Measurements from ENCODE around the gene SGPP2. TPM values are rescaled to one million over a fixed set of nuclear protein-coding genes. Genes with fewer than 3 reads are reported as not detected.

SGPP2 gene
- total and polyA plus RNA-seq, 9 donors, result 0.22 to 18.5 (median 1.9) TPM; not detected in 1

DNA sequence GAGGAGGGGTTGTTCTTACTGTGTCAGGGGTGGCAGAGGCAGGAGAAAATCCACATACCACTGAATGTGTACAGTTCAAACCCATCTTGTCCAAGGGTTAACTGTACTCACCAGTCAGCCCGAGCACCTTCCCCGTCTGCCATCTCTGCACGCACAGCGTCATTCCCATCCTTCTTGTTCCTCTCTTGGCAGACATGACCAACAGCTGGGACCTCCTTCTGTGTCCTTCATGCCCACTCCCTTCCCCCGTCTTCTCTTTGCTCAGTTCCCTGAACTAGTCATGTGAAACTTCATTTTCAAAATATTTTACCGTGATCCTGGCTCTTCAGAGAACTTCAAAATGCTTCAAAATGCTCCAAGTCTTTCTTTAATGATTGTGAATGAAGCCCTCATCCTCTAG, 139.6 kb downstream of the SGPP2 start:
- no peak for TF ChIP-seq EP300 (IDR thresholded peaks at IDR 0.05)
- TF ChIP-seq, protein P1, sequence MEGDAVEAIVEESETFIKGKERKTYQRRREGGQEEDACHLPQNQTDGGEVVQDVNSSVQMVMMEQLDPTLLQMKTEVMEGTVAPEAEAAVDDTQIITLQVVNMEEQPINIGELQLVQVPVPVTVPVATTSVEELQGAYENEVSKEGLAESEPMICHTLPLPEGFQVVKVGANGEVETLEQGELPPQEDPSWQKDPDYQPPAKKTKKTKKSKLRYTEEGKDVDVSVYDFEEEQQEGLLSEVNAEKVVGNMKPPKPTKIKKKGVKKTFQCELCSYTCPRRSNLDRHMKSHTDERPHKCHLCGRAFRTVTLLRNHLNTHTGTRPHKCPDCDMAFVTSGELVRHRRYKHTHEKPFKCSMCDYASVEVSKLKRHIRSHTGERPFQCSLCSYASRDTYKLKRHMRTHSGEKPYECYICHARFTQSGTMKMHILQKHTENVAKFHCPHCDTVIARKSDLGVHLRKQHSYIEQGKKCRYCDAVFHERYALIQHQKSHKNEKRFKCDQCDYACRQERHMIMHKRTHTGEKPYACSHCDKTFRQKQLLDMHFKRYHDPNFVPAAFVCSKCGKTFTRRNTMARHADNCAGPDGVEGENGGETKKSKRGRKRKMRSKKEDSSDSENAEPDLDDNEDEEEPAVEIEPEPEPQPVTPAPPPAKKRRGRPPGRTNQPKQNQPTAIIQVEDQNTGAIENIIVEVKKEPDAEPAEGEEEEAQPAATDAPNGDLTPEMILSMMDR (IDR thresholded peaks at IDR 0.05), result no peak
- DNase-seq, result no peak
- no peaks in the 10 kb centered on the region for H3K4me1 ChIP-seq (ENCODE audit: insufficient read depth)
- intact Hi-C loops (cut with DNase I), result loop anchor here in 2 of 4 donors (5.0 to 10.0 kb wide), 2 partner anchors 247 to 249 kb away; no protein-coding TSS in a partner anchor
- WGBS, 3 donors, result 66 to 84% (median 75%) methylated on average over 6 of the region's 6 CpGs
- no peak overlapping the region for H3K4me3 ChIP-seq
- no peaks in the 10 kb centered on the region for H3K36me3 ChIP-seq
- H3K27me3 ChIP-seq, result no peaks in the 10 kb centered on the region
- no peak overlapping the region for H3K27ac ChIP-seq
- H3K9me3 ChIP-seq, result no peaks in the 10 kb centered on the region

DNA sequence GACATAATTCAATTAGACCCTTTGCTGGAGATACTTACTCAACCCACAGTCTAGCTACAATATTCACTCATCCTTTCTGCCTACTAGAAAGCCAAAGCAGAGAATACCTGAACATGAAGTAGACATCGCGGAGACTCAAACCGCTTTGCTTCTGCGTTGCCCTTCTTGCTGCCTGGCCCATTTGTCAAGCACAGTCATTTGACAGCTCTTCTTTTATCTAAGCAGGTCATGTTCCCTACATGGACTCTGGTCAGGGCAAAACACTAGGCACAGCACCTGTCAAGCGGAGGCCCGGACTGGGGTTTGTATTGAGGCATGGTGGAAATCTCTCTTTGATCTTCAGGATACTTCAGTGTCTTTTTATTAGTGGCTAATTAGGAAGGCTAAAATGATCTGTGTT, 141.9 kb downstream of the SGPP2 start:
- WGBS, 3 donors, result 94 to 96% (median 95%) methylated on average over 6 of the region's 6 CpGs
- no peak overlapping the region for H3K4me3 ChIP-seq

DNA sequence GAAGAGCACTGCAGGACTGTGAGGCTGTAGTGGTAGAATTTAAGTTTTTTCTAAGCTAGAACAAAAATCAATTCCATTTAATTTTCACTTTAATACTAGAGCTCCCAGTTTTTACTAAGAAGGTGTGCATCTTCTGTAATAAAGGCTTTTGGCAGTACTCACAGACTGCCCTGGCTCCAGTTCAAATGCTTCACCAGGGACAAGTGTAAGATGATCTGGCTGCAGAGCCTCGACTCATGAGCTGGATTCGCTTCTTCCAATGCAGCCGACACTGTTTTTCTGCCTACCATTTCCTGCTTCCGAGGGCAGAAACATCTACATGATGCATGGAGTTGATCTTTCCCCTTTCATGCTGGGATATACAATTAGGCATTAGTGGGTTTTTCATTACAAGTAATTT, 144.5 kb downstream of the SGPP2 start:
- H3K27me3 ChIP-seq, result no peaks in the 10 kb centered on the region
- peaks cover 9% of the 10 kb centered on the region for H3K4me1 ChIP-seq (ENCODE audit: insufficient read depth)
- no peak overlapping the region for H3K27ac ChIP-seq
- TF ChIP-seq, protein P1 (IDR thresholded peaks at IDR 0.05), result no peak
- TF ChIP-seq EP300 (IDR thresholded peaks at IDR 0.05), result no peak
- no peak for TF ChIP-seq POLR2A (IDR thresholded peaks at IDR 0.05)
- H3K36me3 ChIP-seq, result no peaks in the 10 kb centered on the region
- H3K9me3 ChIP-seq, result no peaks in the 10 kb centered on the region
- intact Hi-C loops (cut with DNase I), result loop anchor here in 1 of 4 donors (10.0 kb wide), 1 partner anchor 254 kb away; no protein-coding TSS in a partner anchor
- WGBS, 3 donors, result 40 to 54% (median 46%) methylated on average over 4 of the region's 4 CpGs
- H3K4me3 ChIP-seq, result no peak overlapping the region
- DNase-seq, result peak in 3 of 5 donors; percentile 24 to 35 (median 31)

More for the DNA sequence above, 141.9 kb downstream of the SGPP2 start:
- no peak for DNase-seq
- intact Hi-C loops (cut with DNase I), result loop anchor here in 1 of 4 donors (10.0 kb wide), 1 partner anchor 251 kb away; no protein-coding TSS in a partner anchor
- H3K27me3 ChIP-seq, result no peaks in the 10 kb centered on the region
- TF ChIP-seq POLR2A (IDR thresholded peaks at IDR 0.05) (no peak), EP300 (IDR thresholded peaks at IDR 0.05) (no peak)
- TF ChIP-seq, protein P1 (IDR thresholded peaks at IDR 0.05), result no peak
- no peaks in the 10 kb centered on the region for H3K9me3 ChIP-seq
- no peaks in the 10 kb centered on the region for H3K4me1 ChIP-seq (ENCODE audit: insufficient read depth)
- H3K27ac ChIP-seq, result no peak overlapping the region
- no peaks in the 10 kb centered on the region for H3K36me3 ChIP-seq

DNA sequence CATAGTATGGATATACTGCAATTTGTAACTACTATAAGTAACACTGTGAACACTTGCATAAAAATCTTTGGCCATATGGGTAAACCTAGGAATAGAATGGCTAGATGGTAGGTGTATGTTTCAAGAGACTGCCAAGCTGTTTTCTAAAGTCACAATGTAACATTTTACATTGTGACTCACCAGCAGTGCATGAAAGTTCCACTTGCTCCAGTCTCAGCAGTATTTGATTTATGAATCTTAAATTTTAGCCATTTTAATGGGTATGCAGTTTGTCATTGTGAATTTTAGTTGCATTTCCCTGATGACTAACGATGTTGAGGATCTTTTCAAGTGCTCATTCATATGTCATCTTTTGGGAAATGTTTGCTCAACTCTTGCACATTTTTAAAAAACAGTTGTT, 145.5 kb downstream of the SGPP2 start:
- Histone ChIP-seq H3K9me3 (no peaks in the 10 kb centered on the region), H3K36me3 (no peaks in the 10 kb centered on the region), H3K27me3 (no peaks in the 10 kb centered on the region), H3K4me1 (ENCODE audit: insufficient read depth) (peaks cover 11% of the 10 kb centered on the region), H3K4me3 (no peak overlapping the region), H3K27ac (no peak overlapping the region)
- TF ChIP-seq, protein P1 (IDR thresholded peaks at IDR 0.05), result no peak
- TF ChIP-seq EP300 (IDR thresholded peaks at IDR 0.05), result no peak
- TF ChIP-seq POLR2A (IDR thresholded peaks at IDR 0.05), result no peak
- WGBS, 3 donors, result 63 to 94% (median 90%) methylated on average over 1 of the region's 1 CpG
- intact Hi-C loops (cut with DNase I), result loop anchor here in 1 of 4 donors (10.0 kb wide), 1 partner anchor 255 kb away; no protein-coding TSS in a partner anchor
- DNase-seq, result no peak

Measured in ovary (tissue), 9 donors.